DMS114 treated with DMSO at 0.1 percent for 48 hours (cell line): ENCODE data around the gene TRPM2.
A peak's percentile ranks its signal among the peaks of the same experiment; 100 is the strongest.

Experiments used
- DNase-seq: peaks from one replicate; lab custom pipeline; 2025; ENCODE audit not compliant: unreplicated experiment; lab: John Stamatoyannopoulos, UW

TRPM2 gene

GRCh38 chr21:44439211-44439600 is 85.8 kb downstream of the TRPM2 start:
- DNase-seq = no peak

- no peak for DNase-seq
Measured at GRCh38 chr21:44440241-44441040, 87.0 kb downstream of the TRPM2 start.

- DNase-seq = no peak
Measured at GRCh38 chr21:44441041-44441400, 87.6 kb downstream of the TRPM2 start.

GRCh38 chr21:44441581-44442265 is 88.3 kb downstream of the TRPM2 start:
- DNase-seq = no peak

GRCh38 chr21:44442266-44443125 is 89.1 kb downstream of the TRPM2 start:
- DNase-seq = no peak

GRCh38 chr21:44443291-44443890 is 90.0 kb downstream of the TRPM2 start:
- DNase-seq = no peak

GRCh38 chr21:44443891-44444285 is 90.5 kb downstream of the TRPM2 start:
- DNase-seq = no peak

GRCh38 chr21:44444286-44444931 is 91.0 kb downstream of the TRPM2 start:
- DNase-seq = no peak

- DNase-seq = no peak
Measured at GRCh38 chr21:44445145-44445812, 91.9 kb downstream of the TRPM2 start.

- no peak for DNase-seq
Measured at GRCh38 chr21:44448651-44449131, 95.3 kb downstream of the TRPM2 start.

- DNase-seq = no peak
Measured at GRCh38 chr21:44449473-44450363, 96.3 kb downstream of the TRPM2 start.

- DNase-seq = no peak
Measured at GRCh38 chr21:44450402-44450801, 97.0 kb downstream of the TRPM2 start.

GRCh38 chr21:44450999-44451398 is 97.6 kb downstream of the TRPM2 start:
- no peak for DNase-seq

- no peak for DNase-seq
Measured at GRCh38 chr21:44453120-44453519, 99.7 kb downstream of the TRPM2 start.

GRCh38 chr21:44454058-44454457 is 100.6 kb downstream of the TRPM2 start:
- DNase-seq = no peak

GRCh38 chr21:44454747-44455523 is 101.5 kb downstream of the TRPM2 start, which contains the start of gene LRRC3:
TSS of gene LRRC3 (plus strand) at chr21:44455510. CDS start at chr21:44456645, 1,135 bp downstream.
- DNase-seq = peak; percentile 61

- DNase-seq = no peak
Measured at GRCh38 chr21:44455524-44456213, 102.2 kb downstream of the TRPM2 start.
